Frontal cortex (tissue), 4 donors: ENCODE results near the gene AGAP1. TPM values are rescaled to one million over a fixed set of nuclear protein-coding genes. Genes with fewer than 3 reads are reported as not detected.

Experiments
- DNase-seq, 2 donors: peaks; one replicate each; pipeline ENCODE4 v3.0.0; 2012; ENCODE audit warnings: low spot score in 2 of 2
- FAIRE-seq: peaks from 2 replicates; lab custom pipeline; 2012; peaks lifted over from hg19 to GRCh38; lab: Jason Lieb, UNC
- total RNA-seq: library from RNA; depleted of rRNA; stranded (reverse); fragments of >200 nt; gene quantifications from one replicate; pipeline ENCODE4 v1.2.3, GENCODE V29; 2014
- donor health status: control.
- donor health status: control.
- donor health status: control.

AGAP1 gene
- total RNA-seq, 1 donor from 2014 or later, result 27.3 TPM

DNA sequence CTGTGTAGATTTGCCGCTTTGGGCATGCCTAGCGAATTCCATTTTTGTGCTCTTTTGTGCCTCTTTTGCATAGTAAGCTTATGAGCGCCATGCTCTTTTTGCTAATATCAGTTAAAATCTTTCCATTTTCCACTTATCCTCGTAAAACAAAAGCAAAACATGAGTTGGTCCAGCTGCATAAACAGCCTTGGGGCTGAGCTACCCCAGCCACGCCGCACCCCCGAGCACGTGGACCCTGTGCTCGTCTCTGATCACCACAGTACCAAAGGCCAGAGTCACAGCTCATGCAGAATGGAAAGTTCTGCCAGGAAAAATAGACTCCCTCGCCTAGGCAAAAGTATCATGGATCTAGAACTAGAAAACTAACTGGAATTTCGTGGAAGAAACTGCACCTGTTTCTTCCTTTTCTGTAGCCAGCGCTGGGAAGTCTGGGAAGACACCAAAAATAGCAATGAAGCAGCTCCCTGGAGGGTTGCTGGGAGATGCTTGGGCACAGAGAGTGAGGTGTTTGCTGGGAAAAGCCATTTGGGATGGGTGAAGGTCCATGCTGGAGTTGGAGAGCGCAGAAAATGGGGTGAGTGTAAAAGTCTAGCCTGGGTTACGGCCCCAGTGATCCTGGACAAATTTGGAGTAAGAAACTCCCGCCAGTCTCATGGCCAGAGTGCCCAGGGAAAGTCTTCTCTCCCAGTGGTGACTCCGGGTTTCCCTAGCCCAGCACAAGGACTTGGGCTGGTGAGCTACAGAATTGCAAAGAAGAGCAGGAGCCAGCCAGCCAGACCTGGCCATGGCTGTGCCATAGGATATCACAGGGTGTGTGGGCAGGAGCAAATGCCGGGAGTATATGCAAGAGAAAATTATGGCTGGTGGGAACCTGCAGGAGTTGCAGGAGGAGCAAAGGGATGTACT, 456.0 kb downstream of the AGAP1 start:
- DNase-seq, result no peak
- FAIRE-seq, result no peak

DNA sequence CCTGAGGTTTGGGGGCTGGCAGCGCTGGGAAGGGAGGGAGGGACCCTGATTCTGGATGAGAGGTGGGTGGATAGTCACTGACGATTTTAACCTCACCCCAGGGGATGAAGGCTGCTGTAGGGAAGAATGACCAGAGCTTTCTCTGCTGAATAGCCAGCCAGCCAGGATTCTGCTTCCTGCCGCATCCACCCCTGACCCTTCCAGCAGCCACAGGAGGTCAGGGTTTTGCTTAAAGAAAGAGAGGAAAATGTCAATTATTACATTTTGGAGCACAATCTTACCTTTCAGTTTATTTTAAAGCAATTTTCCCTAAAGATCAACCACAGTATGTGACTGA, 456.6 kb downstream of the AGAP1 start:
- DNase-seq (no peak), FAIRE-seq (no peak)

DNA sequence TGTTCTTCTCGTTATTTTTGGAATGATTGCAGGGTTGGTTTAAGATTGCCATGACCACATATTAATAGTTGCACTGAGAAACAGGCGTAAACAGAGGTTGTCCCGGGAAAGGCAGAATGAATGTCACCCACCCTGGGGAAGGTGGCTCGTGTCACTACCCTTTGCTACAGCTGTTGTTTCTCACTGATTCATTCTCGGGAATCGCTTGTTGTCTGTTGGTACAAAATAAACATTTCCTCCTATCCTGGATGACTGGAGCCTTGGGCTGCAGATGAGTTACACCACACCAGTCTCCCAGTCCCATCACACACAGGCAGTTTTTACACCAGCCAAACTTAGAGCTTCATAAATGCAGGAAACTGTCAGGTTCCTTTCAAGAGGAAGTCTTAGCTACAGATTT, 457.6 kb downstream of the AGAP1 start:
- no peak for FAIRE-seq
- no peak for DNase-seq

DNA sequence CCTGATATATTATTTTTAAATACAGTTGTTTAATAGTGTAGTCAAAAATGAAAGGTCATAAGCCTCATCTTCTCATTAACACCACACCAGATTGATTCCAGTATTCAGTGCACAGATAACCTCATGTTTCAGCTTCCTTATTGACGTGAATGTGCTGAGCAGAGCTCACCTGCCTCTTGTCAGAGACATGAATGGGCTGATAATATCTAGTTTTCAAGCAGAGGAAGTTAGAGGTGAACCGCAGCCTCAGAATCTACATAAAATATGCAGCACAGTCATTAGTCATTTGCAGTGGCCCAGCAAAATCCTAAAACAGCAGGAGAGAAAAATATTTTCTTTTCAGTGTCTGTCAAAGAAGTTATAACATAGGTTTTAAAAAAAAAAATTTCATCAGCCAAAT, 458.1 kb downstream of the AGAP1 start:
- FAIRE-seq (no peak), DNase-seq (no peak)

DNA sequence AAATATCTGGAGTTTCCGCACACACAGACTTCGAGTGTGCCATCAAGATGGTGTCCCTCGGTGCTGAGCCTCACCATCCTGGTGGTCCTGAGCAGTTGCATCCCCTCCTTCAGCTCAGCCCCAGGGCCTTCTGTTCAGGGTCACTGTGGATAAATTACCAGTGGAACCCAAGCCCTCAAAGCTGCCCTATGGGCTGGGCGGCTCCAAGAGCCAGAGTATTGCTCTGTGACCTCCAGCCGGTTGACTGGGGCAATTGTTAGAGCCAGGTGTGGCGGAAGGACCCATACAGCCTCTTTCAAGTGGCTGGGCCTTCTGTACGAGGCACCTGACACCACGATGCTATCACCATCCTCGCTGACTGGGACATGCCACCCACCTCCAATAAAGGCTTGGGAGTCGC, 458.9 kb downstream of the AGAP1 start:
- FAIRE-seq (no peak), DNase-seq (no peak)

DNA sequence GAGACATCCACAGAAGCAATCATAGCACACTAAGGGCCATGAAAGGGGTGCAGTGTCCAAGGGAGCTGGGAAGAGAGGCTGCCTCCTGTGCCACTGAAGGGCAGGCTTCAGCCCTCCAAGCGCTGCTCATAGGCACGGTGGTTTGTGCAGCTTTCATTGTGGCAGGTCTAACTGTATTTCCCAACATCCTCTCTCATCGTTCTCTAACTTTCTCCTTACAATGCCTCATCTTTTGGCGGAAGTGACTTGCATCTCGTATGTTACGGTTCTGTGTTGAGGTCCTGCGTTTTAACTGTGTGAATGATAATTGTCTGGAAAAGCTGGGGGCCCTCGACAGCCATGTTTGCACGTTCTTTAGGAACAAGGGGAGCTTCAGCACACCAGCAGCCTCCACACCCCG, 460.4 kb downstream of the AGAP1 start:
- FAIRE-seq (no peak), DNase-seq (no peak)

DNA sequence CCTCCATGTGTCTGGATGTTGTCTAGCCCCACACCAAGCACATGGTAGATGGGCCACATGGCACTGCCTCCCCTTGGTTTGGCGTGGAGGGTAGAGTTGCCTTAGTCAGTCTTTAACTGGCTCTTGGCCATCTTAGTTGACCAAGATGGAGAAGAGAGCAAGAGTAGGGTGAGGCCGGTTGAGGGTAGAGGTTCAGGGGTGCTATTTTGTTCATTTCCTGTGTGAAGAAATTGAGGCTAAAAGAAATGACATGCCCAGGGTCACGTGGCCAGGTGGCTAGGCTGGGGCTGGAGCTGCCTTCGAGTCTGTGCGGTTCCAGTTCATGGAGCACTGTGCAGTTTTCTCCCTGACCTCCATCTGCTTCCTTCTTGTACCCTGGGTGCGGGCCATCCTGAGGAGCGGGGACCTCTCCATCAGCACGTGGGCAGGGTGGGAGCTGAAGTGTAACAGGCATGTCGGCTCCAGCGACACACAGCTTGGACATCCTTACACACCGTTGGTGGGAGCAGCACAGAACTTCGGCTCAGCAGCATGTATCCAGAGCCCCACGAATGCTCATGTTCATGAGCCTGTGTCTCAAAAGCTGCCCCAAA, 461.1 kb downstream of the AGAP1 start:
- FAIRE-seq (no peak), DNase-seq (no peak)

DNA sequence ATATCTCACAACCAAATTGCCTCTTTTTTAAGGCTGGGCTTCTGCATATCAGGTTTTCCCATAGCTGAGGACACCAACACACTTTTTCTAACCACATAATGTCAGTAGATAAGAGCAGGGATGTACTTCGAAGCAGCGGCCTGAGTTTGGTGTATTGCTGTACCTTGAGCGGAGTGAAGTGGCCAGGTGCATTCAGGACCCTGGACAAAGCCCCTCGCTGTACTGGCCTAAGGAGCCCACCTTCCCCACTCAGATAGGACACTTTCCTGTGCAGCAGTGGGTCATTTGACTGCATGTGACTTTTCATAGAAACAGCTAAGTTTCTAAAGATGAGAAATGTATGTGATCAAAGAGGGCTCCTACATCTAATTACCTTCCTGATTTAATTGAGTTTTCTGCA, 461.8 kb downstream of the AGAP1 start:
- FAIRE-seq, result no peak
- no peak for DNase-seq

DNA sequence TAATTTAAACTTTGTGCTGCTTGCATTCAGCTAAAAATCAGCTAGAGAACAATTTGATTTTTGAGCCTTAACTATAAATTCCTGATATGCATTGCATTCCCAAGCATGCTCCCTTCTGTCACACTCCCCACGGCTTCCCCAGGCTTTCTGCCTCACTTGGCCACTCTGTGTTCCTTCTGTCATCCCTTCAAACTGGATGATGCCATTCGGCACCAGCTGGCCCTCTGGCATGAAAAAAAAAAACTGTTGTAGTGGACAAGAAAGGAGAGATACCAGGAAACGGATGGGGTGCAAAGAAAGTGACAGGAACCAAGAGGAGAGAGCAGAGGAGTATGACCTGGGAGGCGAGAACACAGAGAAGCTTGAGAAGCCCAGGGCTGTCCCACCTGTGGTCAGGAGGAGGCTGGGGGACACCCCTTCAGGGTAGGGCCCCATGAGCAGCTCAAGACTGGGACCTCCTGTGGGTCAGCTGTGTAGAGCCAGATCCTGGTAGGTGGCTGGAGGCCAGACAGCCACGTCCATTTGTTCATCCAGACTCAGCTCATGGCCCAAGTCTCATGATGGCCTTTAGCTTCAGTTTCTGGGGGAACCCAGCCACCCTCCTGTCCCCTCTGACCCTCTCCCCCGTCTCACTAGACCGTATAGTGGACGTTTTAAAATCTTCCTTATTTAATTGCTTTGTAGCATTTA, 462.6 kb downstream of the AGAP1 start:
- no peak for DNase-seq
- FAIRE-seq, result no peak

DNA sequence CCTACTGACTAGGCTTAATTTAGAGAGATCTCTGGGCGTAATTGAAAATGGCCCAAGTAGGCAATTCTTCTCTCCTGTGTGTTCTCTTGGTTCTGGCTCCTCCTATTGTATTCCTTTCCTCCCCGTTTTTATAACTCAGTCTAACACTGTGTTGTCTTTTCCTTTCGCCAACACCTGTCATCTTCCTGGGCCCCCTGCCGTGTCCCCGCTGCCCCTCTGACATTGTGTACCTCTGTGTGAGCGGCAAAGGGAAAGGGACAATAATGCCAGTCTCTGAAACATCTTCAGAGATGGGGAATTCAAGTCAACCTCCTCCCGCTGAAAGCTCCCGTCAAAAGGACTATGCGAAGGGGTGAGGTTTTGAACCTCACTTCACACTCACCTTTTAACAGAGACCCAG, 463.4 kb downstream of the AGAP1 start:
- DNase-seq, result no peak
- FAIRE-seq, result no peak

DNA sequence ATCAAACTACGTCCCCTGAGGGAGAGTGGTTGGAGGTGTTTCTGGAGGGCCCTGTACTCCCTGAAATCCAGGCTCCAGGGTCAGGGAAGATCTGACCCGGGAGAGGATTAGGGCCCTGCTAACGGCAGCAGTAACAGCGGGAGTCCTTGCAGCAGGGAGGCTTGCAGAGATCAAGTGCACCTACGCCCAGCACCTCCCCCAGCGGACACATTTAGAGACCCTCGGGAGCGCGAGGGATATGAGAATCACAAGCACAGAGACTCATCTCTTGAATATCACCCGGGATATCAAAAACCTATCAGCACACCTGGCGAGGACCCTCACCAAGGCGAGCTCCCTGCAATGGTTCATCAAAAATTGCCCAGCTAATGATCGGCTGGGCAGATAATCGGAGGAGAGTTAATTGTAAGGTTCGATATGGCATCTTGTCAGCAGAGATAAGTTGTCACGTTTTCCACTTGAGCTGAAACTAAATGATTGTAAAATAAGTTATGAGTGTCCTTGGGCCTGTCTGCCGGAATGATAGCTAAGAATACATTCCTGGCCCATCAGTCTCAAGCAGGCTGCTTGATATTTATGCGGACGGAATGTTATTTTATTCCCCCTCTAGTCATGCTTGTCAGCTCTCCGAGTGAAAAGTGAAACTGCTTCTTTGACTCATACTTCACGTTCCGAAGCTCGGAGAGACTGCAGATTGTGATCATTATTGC, 464.5 kb downstream of the AGAP1 start:
- FAIRE-seq (no peak), DNase-seq (no peak)

DNA sequence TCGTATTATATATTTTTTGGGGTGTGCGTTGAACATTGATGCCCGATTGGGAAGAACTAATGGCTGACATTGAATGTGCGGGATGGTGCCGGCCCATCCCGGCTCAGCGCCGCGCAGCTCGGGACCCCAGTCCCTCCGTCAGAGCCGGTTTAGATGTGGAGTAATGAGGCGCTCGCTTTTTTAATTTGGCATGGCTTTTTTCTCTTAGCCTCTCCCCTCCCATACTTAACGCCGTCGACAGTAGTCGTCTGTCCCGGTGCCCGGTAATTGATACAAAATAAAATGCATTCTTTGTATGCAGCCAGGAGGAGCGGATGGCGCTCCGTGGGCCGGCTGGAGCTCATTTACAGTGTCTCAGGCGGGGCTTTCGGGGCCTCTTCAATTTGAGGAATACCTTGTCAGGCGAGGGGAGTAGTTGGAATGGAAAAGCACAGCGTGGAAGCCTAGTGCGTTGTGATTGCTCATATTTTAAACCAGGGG, 465.1 kb downstream of the AGAP1 start:
- DNase-seq (no peak), FAIRE-seq (no peak)

DNA sequence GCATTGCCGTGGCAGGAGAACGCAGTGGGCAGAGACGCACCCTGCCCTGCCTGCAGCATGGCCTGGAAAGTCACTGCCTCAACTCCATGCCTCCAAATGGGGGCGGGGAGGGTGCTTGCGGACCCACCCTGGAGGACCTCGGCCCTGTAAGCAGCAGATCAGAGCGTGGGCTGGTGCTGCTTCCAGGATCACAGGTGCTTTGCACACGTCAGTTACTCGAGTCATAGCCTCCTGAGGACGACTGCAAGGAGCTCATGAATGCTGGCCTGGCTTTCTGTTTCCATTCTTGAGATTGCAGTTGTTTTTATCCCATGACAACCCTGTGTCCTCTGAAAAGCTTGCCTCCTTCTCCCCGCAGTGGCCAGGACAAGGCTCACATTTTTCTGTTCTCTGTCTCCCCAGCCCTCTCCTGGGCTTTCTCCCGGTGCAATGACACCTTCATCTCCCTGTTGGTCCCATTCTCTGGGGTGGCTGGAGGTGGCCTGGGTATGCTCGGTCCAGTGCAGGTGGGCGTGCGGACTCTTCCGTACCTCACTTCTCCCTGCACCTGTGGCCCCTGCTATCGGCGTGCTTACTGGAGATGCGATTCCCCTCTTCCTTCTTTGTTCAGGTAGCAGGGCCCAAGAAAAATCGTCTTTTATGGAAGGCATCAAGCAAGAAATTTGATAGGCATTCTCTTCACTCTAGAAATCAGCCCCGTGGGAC, 466.3 kb downstream of the AGAP1 start:
- DNase-seq, result no peak
- no peak for FAIRE-seq

DNA sequence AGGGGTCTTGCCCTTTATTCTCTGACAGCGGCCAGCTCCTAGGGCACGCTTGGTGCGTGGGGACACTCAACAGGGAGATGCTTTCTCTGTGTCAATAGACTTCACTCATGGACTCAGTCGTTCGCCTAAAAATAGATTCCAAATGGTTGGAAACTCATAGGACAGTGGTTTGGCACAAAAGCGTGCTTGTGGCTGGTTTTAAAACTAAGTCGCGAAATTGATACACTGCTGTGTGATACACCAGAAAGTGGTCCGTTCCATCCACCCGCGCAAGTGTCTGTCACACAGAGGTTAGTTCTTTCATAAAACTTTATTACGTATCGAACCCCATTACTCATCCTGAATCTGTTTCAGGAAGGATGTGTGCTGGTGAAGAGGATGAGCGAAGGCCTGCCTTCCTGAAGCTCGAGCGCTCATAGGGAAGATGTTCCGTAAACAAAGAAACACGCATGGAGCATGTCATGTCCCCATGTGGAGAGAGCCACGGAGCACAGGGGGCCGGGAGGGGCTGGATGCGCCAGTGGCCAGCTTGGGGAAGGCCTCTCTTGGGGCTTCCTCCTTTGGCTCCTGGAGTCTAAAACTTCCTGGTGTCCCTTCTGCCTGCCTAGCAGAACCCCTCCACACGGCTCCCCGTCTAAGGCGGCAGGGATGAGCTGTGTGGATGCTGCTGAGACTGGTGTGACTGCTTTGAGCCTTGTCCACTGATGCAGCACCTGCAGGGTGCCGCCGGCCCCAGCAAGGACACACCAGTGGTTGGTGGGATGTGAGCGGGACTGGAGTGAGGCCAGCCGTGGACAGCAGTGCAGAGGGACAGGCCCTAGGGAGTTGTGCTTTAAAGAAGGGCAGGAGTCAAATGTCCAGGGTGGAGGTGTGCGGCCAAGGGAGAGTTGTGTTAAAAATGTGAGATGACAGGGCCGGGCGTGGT, 467.1 kb downstream of the AGAP1 start:
- DNase-seq (no peak), FAIRE-seq (no peak)

DNA sequence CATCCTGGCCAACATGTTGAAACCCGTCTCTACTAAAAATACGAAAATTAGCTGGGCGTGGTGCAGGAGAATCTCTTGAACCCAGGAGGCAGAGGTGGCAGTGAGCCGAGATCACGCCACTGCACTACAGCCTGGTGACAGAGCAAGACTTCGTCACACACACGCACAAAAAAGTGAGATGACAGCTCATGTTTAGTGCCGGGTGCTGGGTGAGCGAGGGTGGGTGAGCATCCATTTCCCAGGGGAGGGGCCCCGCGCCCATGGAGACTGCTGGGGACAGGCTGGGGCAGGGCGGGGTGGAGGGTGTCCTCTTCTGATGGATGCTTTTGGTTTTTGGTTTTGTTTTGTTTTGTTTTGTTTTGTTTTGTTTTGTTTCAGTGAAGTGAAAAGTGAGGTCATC, 467.9 kb downstream of the AGAP1 start:
- FAIRE-seq (no peak), DNase-seq (no peak)

DNA sequence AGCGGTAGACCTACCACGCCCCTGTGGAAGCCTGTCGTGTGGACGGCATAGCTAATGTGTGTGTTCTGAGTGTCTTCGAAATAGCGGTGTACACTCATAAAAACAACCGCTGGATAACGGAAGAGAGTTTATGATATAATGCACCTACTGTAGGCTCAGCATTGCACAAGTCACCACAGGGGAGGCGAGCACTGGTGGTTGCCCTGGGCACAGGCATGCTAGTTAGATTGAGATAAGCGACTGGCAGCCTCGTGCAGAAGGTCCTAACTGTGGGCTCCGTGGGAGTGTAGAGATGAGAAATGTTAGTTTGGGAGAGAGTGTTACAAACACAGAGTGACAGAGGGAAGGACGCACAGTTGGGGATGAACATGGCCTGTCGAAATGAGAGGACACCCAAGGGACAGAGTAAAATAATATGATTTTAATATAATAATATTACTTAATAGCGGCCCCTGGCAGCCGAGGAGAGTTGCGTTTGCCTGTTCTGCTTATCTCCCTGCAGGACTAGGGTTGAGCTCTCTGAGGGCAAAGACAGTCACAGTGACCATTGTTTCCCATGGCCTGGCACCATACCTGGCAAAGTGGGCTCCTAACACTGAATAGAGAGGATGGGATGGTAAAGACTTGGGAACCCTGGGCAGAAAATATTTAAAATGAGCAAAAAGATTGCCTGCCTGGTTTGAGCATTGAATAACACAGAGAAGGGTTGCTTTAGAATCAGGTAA, 470.2 kb downstream of the AGAP1 start:
- FAIRE-seq (no peak), DNase-seq (no peak)

DNA sequence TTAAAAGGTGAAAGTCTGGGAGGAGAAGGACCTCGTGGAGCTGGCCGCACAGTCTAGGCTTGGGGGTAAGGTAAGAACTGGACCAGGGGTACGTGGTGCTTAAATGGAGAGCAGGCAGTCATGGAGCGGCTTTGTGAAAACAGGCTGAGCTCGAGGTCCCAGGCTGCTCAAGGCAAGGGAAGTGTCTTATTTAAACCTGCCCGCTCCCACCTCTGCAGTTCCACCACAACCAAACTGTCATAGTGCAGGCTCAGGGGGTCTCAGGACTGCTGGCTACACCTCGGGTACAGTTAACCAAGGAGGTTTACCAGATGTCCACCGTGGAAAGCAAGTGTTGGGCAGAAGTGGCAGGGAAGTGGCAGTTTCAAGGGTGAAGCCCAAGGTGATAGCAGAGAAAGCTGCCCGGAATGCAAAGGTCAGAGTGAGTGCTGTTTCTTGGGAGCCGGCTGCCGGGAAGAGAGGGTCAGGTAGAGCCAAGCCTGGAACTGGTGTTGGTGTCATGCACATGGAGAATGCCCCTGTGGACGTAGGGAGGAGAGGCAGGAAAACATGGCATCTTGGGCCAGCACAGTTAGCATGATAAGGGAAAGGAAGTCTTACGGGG, 471.0 kb downstream of the AGAP1 start:
- FAIRE-seq, result no peak

DNA sequence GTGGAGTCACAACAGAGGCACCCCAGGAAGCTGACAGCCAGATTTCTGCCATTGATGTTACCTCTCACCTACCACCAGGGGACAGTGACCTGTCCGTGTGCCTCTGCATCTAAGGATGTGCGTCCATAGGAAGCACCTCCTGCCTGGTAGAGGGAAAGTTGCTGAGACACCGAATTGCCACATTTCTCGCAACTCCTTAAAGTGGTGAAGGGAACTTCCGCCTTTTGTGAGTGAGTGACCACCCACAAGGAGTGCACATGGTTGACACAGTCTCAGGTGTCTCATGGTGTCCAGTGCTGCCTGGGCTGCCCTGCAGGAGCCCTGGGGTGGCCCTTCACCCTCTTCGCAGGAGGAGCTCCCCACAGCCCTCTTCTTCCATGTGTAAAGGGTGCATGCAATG, 472.6 kb downstream of the AGAP1 start:
- no peak for FAIRE-seq
- DNase-seq, result no peak

More for the DNA sequence above, 471.0 kb downstream of the AGAP1 start:
- DNase-seq, result no peak
